ENCODE data around the gene GSTA4.

- TF ChIP-seq CTCF (IDR thresholded peaks at IDR 0.05; ENCODE audit: low read depth, low read length, poor library complexity, severe bottlenecking) (no peak), EZH2phosphoT487 (IDR thresholded peaks at IDR 0.05; ENCODE audit: borderline replicate concordance, low read length) (no peak)
Measured at GRCh38 chr6:52975580-52975979, 19.5 kb downstream of the GSTA4 start.

All from DOHH2 (cell line).